GM11168 (cell line): ENCODE data around the gene ARHGAP32.

Experiments used
- in situ Hi-C: fragments of 300-500 bp; cut with MboI; formaldehyde crosslinking; loops from one replicate; pipeline ENCODE4 v1.12.0; 2022; ENCODE audit warnings: low sequenced_read_pairs; ENCODE audit not compliant: unreplicated experiment

Gene ARHGAP32

GRCh38 chr11:128938156-128938885, 253.8 kb downstream of the ARHGAP32 start:
- in situ Hi-C loops = no loop called here

- in situ Hi-C loops = no loop called here
These were observed 254.6 kb downstream of the ARHGAP32 start for GRCh38 chr11:128937480-128937879.

- in situ Hi-C loops = no loop called here
These were observed 255.4 kb downstream of the ARHGAP32 start for GRCh38 chr11:128936606-128937251.

- in situ Hi-C loops = no loop called here
These were observed 257.2 kb downstream of the ARHGAP32 start for GRCh38 chr11:128934926-128935325.

GRCh38 chr11:128934351-128934750, 257.8 kb downstream of the ARHGAP32 start:
- in situ Hi-C loops = no loop called here

GRCh38 chr11:128933481-128934178, 258.5 kb downstream of the ARHGAP32 start:
- in situ Hi-C loops = no loop called here

GRCh38 chr11:128931668-128932067, 260.5 kb downstream of the ARHGAP32 start:
- in situ Hi-C loops = no loop called here

GRCh38 chr11:128931066-128931465, 261.1 kb downstream of the ARHGAP32 start:
- in situ Hi-C loops = no loop called here

- in situ Hi-C loops = no loop called here
These were observed 262.1 kb downstream of the ARHGAP32 start for GRCh38 chr11:128929991-128930390.

- in situ Hi-C loops = no loop called here
These were observed 262.7 kb downstream of the ARHGAP32 start for GRCh38 chr11:128929468-128929867.

GRCh38 chr11:128928400-128928799, 263.7 kb downstream of the ARHGAP32 start:
- in situ Hi-C loops = no loop called here

- in situ Hi-C loops = no loop called here
These were observed 264.3 kb downstream of the ARHGAP32 start for GRCh38 chr11:128927683-128928336.

GRCh38 chr11:128927108-128927461, 265.0 kb downstream of the ARHGAP32 start:
- in situ Hi-C loops = no loop called here

- in situ Hi-C loops = no loop called here
These were observed 265.6 kb downstream of the ARHGAP32 start for GRCh38 chr11:128926437-128927107.

GRCh38 chr11:128926000-128926399, 266.1 kb downstream of the ARHGAP32 start:
- in situ Hi-C loops = no loop called here

GRCh38 chr11:128925250-128925600, 266.9 kb downstream of the ARHGAP32 start:
- in situ Hi-C loops = no loop called here

- in situ Hi-C loops = no loop called here
These were observed 267.4 kb downstream of the ARHGAP32 start for GRCh38 chr11:128924510-128925249.

GRCh38 chr11:128924104-128924503, 268.0 kb downstream of the ARHGAP32 start:
- in situ Hi-C loops = no loop called here

GRCh38 chr11:128921793-128922192, 270.3 kb downstream of the ARHGAP32 start:
- in situ Hi-C loops = no loop called here

- in situ Hi-C loops = no loop called here
These were observed 271.5 kb downstream of the ARHGAP32 start for GRCh38 chr11:128920666-128921065.
